GM21367 (cell line): ENCODE results near the gene PAXIP1.
"Not testable (repeated sequence)": the region's sequence is repeated elsewhere in the genome, so short reads cannot be mapped to it uniquely, and the experiment has no call there.

Experiments
- ATAC-seq: cut with Tn5 transposase; IDR thresholded peaks from one replicate; pipeline ENCODE4 v1.9.1; 2021; ENCODE audit not compliant: unreplicated experiment

PAXIP1 gene, protein sequence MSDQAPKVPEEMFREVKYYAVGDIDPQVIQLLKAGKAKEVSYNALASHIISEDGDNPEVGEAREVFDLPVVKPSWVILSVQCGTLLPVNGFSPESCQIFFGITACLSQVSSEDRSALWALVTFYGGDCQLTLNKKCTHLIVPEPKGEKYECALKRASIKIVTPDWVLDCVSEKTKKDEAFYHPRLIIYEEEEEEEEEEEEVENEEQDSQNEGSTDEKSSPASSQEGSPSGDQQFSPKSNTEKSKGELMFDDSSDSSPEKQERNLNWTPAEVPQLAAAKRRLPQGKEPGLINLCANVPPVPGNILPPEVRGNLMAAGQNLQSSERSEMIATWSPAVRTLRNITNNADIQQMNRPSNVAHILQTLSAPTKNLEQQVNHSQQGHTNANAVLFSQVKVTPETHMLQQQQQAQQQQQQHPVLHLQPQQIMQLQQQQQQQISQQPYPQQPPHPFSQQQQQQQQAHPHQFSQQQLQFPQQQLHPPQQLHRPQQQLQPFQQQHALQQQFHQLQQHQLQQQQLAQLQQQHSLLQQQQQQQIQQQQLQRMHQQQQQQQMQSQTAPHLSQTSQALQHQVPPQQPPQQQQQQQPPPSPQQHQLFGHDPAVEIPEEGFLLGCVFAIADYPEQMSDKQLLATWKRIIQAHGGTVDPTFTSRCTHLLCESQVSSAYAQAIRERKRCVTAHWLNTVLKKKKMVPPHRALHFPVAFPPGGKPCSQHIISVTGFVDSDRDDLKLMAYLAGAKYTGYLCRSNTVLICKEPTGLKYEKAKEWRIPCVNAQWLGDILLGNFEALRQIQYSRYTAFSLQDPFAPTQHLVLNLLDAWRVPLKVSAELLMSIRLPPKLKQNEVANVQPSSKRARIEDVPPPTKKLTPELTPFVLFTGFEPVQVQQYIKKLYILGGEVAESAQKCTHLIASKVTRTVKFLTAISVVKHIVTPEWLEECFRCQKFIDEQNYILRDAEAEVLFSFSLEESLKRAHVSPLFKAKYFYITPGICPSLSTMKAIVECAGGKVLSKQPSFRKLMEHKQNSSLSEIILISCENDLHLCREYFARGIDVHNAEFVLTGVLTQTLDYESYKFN

DNA sequence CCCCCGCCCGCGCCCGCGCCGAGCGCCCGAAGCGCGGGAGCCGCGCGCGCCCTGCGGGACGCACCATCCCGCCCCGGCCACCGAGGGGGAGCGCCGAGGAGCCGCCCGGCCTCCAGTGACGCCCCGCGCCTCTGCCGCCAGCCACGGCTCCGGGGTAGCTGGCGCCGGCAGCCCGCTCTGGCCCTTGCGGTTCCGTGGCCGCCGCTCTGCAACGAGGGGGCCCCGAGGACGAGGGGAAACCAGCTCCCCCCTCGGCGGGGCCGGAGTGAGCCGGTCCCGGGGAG is at the start of gene PAXIP1:
Gene PAXIP1 (minus strand): TSS at position 33 of the 284 bp plus-strand sequence. CDS start 195 bp downstream, outside the sequence.
- ATAC-seq: peak; percentile 54

- no peak for ATAC-seq
These were observed 48.4 kb upstream of the PAXIP1 start for GRCh38 chr7:155051355-155051754.

- no peak for ATAC-seq
These were observed 45.1 kb upstream of the PAXIP1 start for GRCh38 chr7:155048006-155048405.

GRCh38 chr7:155043756-155044155 is 40.8 kb upstream of the PAXIP1 start:
- ATAC-seq: no peak

- no peak for ATAC-seq
These were observed 35.4 kb upstream of the PAXIP1 start for GRCh38 chr7:155038335-155038734.

- ATAC-seq: not testable (repeated sequence)
These were observed 31.6 kb upstream of the PAXIP1 start for GRCh38 chr7:155034495-155034894.

- ATAC-seq: no peak
These were observed 30.1 kb upstream of the PAXIP1 start for GRCh38 chr7:155032978-155033377.

DNA sequence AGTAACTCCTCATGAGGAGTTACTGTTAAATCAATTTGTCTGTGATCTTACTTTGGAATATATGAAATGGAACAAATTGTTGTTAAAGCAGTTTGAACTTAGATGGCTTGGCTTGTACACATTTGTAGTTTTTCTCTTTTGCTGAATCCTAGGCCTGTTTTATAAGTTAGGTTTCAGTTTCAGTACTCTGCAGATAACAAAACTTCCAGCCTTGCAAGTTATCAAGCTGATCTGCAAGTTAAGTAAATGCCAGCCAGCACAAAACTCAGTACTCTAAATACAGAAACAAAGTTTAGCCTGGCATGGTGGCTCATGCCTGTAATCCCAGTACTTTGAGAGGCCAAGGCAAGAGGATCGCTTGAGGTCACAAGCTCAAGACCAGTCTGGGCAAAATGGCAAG is 25.0 kb upstream of the PAXIP1 start:
- ATAC-seq: no peak

GRCh38 chr7:155021699-155022145 is 18.8 kb upstream of the PAXIP1 start:
- ATAC-seq: no peak

DNA sequence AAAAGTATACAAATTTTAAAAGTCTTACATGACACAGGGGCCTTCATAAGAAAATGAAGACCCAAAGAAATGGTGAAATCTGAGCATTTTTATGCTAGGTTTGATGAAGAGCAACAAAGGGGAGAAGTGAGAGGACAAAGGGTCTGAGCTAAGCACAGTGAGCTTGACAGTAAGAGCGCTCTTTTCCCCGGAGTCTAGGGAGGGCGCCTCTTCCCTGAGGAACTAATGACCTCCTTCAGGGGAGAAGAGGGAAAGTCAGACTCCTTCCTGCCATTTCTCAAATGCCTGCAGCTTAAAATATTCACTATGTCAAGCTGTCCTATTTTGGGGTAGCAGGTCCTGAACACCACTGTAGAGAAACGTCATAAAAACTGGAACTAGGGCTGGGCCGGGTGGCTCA is 18.1 kb upstream of the PAXIP1 start:
- no peak for ATAC-seq

DNA sequence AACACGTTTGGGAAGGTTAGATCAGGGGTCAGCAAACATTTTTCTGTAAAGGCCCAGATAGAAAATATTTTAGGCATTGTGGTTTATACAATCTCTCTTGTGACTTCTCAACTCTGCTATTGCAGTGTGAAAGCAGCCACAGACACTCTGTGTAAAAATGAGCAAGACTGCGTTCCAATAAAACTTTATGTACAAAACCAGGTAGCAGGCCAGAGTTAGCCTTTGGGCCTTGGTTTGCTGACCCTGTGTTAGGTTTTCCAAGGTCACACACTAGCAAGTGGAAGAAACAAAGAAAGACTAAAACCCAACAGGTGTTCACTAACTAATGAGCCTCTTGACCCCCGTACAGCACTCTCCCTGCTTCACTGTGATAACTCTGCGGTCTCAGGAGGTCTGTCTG is 14.9 kb upstream of the PAXIP1 start:
- no peak for ATAC-seq

- no peak for ATAC-seq
These were observed 8.2 kb upstream of the PAXIP1 start for GRCh38 chr7:155011086-155011485.

- no peak for ATAC-seq
These were observed 6.7 kb upstream of the PAXIP1 start for GRCh38 chr7:155009570-155010157.

DNA sequence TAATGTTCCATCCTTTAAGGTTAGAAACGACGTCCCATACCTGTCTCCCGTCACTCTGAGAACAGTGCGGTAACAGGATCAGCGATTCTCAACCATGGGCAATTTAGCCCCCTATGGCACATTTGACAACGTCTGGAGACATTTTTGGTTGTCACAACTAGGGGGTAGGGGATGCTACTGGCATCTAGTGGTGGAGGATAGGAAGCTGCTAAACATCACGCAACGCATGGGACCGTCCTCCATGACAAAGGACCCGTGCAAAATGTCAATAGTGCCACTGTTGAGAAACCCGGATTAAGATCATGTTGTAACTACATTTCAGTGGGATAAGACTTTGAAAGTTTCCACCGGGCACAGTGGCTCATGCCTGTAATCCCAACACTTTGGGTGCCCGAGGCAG is 5.0 kb upstream of the PAXIP1 start:
- no peak for ATAC-seq

GRCh38 chr7:155003376-155004214 is 671 bp upstream of the PAXIP1 start:
- peak; percentile 52 for ATAC-seq

- peak; percentile 34 for ATAC-seq
These were observed 373 bp downstream of the PAXIP1 start for GRCh38 chr7:155002411-155003091.

GRCh38 chr7:155001756-155002410 is 1.0 kb downstream of the PAXIP1 start:
- ATAC-seq: no peak

- ATAC-seq: no peak
These were observed 2.1 kb downstream of the PAXIP1 start for GRCh38 chr7:155000795-155001194.

DNA sequence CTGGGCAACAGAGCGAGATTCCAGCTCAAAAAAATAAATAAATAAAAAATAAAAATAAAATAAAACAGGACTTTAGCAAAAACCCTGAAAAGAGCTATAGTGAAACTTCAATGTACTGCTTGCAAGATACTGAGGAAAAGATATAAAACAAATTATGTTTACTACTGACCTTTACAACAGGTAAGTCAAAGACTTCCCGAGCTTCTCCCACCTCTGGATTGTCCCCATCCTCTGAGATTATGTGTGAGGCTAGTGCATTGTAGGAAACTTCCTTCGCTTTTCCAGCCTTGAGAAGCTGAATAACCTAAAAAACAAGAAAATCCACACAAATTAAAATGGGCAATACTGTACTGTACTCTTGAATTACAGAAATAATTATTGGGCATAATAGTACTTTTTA is 4.4 kb downstream of the PAXIP1 start:
- ATAC-seq: no peak
